Ishikawa (cell line): Measurements from ENCODE around the gene ARL2.

ENCODE experiments used
- CEBPB ChIP-seq: IDR thresholded peaks from 2 replicates; pipeline ENCODE4 v1.6.1; 2012
- CREB1 ChIP-seq: IDR thresholded peaks from 2 replicates; pipeline ENCODE4 v1.6.1; 2012; ENCODE audit warnings: low read depth
- EGR1 ChIP-seq: IDR thresholded peaks from 2 replicates; pipeline ENCODE4 v1.6.1; 2012
- EP300 ChIP-seq: IDR thresholded peaks from 2 replicates; pipeline ENCODE4 v1.6.1; 2012; ENCODE audit warnings: borderline replicate concordance
- FOXM1 ChIP-seq: IDR thresholded peaks from 2 replicates; pipeline ENCODE4 v1.6.1; 2012; ENCODE audit warnings: low read depth, borderline replicate concordance
- NFIC ChIP-seq: IDR thresholded peaks from 2 replicates; pipeline ENCODE4 v1.6.1; 2012
- RAD21 ChIP-seq: IDR thresholded peaks from 2 replicates; pipeline ENCODE4 v1.6.1; 2012; ENCODE audit warnings: low read depth
- TAF1 ChIP-seq: IDR thresholded peaks from 2 replicates; pipeline ENCODE4 v1.6.1; 2012; ENCODE audit warnings: low read depth, mild to moderate bottlenecking
- TCF12 ChIP-seq: IDR thresholded peaks from 2 replicates; pipeline ENCODE4 v1.6.1; 2012; ENCODE audit warnings: low read depth
- TEAD4 ChIP-seq: IDR thresholded peaks from 2 replicates; pipeline ENCODE4 v1.6.1; 2012
- YY1 ChIP-seq: IDR thresholded peaks from 2 replicates; pipeline ENCODE4 v1.6.1; 2012; ENCODE audit warnings: low read depth
- ZBTB7A ChIP-seq: IDR thresholded peaks from 2 replicates; pipeline ENCODE4 v1.6.1; 2012; ENCODE audit warnings: low read depth
- TF ChIP-seq, protein P1 (sequence below): IDR thresholded peaks from 2 replicates; pipeline ENCODE4 v1.6.1; 2012
- TF ChIP-seq, protein P2 (sequence below): IDR thresholded peaks from 2 replicates; pipeline ENCODE4 v1.6.1; 2012
- TF ChIP-seq, protein P3 (sequence below): IDR thresholded peaks from 2 replicates; pipeline ENCODE4 v1.6.1; 2012; ENCODE audit warnings: low read depth, mild to moderate bottlenecking

ARL2 gene

DNA sequence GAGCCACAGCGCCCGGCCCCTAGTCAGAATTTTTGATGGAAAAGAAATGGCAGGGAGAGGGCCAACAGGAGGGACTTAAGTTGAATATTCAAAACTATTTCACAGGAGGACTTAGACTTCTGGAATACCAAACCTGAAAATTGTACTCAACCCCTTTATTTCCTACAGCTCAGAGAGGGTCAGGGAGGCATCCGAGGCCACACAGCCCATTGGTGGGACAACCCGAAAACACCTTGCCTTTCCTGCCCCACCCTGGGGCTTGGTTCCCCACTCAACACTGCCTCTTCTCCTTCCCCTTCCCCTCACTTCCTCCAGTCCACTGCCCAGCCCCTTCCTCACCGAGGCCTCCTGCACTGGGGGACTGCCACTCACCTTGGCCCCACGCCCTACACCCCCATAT is 43.0 kb downstream of the ARL2 start:
- TF ChIP-seq TCF12 (no peak), CEBPB (no peak), TEAD4 (no peak), YY1 (no peak)
- TF ChIP-seq, protein P1, sequence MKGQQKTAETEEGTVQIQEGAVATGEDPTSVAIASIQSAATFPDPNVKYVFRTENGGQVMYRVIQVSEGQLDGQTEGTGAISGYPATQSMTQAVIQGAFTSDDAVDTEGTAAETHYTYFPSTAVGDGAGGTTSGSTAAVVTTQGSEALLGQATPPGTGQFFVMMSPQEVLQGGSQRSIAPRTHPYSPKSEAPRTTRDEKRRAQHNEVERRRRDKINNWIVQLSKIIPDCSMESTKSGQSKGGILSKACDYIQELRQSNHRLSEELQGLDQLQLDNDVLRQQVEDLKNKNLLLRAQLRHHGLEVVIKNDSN = no peak

DNA sequence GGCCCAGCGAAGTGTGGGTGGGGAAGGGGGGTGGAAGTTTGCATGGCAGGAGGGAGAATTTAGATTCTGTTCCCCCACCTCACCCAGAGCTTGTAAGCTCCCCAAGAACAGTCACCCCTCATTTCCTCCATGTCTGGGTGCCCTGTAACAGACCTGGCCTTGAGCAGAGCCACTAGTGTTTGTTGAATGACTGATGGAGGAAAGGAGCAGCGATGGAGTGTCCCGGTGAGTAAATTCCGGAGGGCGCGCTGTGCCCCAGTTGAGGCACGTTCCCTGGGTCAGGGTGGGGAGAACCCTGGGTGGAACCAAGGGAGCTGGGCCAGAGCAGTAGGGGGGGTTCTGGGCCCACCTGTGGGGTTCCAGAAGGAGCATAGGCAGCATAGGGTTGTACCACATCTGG is 43.6 kb downstream of the ARL2 start:
- TF ChIP-seq, protein P1 = no peak
- TF ChIP-seq, protein P2, sequence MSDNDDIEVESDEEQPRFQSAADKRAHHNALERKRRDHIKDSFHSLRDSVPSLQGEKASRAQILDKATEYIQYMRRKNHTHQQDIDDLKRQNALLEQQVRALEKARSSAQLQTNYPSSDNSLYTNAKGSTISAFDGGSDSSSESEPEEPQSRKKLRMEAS = no peak
- TF ChIP-seq NFIC (no peak), ZBTB7A (no peak), FOXM1 (no peak)

DNA sequence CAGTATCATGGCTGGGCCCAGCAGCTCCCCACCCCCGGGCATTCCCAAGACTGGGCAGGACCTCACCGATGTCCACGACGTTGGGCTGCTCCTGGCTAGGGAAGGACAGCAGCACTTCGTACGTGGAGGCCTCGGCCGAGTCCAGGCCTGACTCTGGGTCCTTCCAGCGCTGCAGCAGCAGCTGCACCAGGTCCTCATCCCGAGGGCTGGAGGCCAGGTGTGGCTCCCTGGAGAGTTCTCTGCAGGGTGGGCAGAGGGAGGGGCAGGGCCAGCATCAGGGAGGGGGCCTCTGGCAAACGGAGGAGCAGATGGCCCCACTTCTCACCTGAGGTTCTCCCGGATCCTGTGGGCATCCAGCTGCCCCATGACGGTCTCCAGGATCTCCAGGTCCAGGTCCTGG is 44.1 kb downstream of the ARL2 start:
- TF ChIP-seq TCF12 (no peak), EP300 (no peak), ZBTB7A (no peak), TAF1 (no peak), EGR1 (no peak), FOXM1 (no peak)
- TF ChIP-seq, protein P2 = no peak
- TF ChIP-seq, protein P1 = no peak

DNA sequence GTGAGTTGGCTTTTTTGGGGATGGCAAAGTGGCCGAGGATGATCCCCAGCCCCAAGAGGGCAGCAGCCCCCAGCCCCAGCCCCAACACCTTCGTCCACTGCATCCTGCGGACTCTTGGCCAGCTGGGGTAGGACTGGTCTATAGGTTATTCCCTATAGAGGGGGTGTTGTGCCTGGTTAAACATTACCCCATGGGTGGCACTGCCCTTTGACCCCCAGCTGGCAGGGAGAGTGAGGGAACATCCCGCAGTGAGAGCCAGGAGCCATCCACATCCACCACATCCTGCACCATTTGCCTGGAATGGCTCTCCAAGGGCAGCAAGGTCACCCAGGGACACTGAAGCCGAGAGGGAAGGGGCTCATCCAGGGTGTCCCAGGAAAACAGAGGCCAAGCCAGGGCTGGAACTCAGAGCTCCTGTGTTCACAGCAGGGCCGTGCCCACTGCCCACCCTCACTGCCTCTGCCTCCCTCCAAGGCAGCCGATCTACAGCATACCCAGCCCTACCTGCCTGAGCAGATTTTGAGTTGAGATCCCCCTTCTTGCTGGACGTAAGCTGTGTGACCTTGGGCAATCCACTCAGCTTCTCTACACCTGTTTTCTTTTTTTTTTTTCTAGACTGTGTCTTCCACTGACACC is 44.6 kb downstream of the ARL2 start, which contains the start of gene NAALADL1:
TSS of gene NAALADL1 (minus strand) at position 135 of the 636 bp plus-strand sequence. CDS start at position 103, 32 bp downstream.
- TF ChIP-seq, protein P3, sequence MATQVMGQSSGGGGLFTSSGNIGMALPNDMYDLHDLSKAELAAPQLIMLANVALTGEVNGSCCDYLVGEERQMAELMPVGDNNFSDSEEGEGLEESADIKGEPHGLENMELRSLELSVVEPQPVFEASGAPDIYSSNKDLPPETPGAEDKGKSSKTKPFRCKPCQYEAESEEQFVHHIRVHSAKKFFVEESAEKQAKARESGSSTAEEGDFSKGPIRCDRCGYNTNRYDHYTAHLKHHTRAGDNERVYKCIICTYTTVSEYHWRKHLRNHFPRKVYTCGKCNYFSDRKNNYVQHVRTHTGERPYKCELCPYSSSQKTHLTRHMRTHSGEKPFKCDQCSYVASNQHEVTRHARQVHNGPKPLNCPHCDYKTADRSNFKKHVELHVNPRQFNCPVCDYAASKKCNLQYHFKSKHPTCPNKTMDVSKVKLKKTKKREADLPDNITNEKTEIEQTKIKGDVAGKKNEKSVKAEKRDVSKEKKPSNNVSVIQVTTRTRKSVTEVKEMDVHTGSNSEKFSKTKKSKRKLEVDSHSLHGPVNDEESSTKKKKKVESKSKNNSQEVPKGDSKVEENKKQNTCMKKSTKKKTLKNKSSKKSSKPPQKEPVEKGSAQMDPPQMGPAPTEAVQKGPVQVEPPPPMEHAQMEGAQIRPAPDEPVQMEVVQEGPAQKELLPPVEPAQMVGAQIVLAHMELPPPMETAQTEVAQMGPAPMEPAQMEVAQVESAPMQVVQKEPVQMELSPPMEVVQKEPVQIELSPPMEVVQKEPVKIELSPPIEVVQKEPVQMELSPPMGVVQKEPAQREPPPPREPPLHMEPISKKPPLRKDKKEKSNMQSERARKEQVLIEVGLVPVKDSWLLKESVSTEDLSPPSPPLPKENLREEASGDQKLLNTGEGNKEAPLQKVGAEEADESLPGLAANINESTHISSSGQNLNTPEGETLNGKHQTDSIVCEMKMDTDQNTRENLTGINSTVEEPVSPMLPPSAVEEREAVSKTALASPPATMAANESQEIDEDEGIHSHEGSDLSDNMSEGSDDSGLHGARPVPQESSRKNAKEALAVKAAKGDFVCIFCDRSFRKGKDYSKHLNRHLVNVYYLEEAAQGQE = no peak
- TF ChIP-seq TEAD4 (no peak), NFIC (no peak), ZBTB7A (no peak), EGR1 (no peak), TAF1 (no peak), RAD21 (no peak), TCF12 (no peak), FOXM1 (no peak), CREB1 (no peak), YY1 (no peak)
- TF ChIP-seq, protein P1 = no peak
- TF ChIP-seq, protein P2 = no peak

DNA sequence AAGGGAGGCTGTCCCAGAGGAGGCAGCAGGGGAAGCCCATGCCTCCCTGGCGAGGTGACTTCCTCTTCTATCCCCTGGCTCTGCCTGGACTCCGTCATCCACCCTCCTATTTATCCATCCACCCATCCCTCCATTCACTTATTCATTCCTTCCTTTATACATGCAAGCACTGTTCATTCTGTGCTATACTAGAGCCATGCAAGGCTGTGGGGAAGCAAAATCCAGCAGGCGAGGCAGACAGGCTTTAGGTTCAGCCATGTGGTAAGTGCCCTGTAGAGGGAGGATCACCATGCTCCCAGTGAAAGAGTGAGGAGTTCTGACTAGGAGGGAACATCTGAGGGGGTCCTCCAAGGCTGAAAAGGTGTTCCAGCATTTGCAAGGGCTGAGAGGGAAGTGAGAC is 45.6 kb downstream of the ARL2 start:
- TF ChIP-seq ZBTB7A (no peak), YY1 (no peak), EP300 (no peak), CREB1 (no peak), CEBPB (no peak), EGR1 (no peak), TEAD4 (no peak), RAD21 (no peak), TAF1 (no peak)
- TF ChIP-seq, protein P2 = no peak

DNA sequence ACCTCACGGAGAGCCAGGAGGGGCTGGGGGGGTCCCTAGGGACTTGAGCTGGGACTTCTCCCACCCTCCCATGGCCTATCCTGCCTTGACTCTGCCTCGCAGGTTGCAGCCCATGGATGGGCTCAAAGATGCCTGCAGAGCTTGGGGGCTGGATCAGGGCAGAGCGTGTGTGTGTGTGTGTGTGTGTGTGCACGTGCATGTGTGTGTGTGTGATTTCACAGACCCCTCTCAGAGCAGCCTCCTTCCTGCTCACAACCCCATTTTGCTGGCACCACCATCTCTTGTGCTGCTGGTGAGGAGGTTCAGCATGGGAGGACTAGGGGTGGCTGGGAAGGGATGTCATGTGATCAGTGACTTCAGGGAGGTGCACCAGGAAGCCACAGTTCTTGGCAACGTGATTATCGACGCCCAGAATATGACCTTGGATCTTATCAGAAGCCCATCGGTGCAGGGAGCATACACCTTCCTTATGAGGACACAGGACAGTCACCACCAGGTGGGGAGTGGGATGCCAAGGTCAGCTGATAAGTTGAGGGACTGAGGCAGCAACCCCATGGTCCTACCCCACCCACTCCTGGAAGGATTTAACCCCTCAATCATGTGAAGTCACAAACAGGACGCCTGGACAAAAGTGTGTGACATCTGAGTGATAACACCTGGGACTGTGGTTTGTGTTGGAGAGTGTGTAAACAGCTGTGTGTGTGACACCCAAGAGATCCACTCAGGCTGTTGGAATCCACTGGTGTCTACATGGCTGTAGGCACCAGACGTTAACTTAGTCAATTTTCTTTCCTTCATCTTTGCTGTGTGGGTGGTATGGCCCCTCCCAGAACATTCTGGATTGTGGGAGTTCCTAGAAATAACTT is 46.2 kb downstream of the ARL2 start:
- TF ChIP-seq EP300 (no peak), YY1 (no peak), FOXM1 (no peak)
- TF ChIP-seq, protein P2 = no peak
- TF ChIP-seq, protein P1 = 0 out of 2 replicates have a peak, but pooled peaks have one; percentile 32
